Mammary epithelial cell (primary cell): Measurements from ENCODE around the gene SNX21.

Experiments used
- CTCF ChIP-seq, 2 donors: IDR thresholded peaks in 1 of 2; conservative IDR thresholded peaks in 1 of 2; 2 replicates each; pipeline ENCODE4 v1.5.1; 2011 to 2012; ENCODE audit warnings: inconsistent platforms in 2 of 2, low read length in 2 of 2, mild to moderate bottlenecking in 2 of 2, control low read depth in 1 of 2, low read depth in 1 of 2; ENCODE audit not compliant: insufficient read depth in 1 of 2; ENCODE audit errors: extremely low read depth in 1 of 2
- EZH2 ChIP-seq: IDR thresholded peaks from 2 replicates; pipeline ENCODE4 v1.6.1; 2012; ENCODE audit warnings: low read length, inconsistent platforms, borderline replicate concordance

- TF ChIP-seq CTCF (conservative IDR thresholded peaks at IDR 0.05 in 1 of 2, IDR thresholded peaks at IDR 0.05 in 1 of 2; ENCODE audit: extremely low read depth in 1 of 2, insufficient read depth in 1 of 2, low read depth in 1 of 2, low read length in 2 of 2) (no peak), EZH2 (no peak)
Observed at GRCh38 chr20:45883100-45883469, 49.5 kb downstream of the SNX21 start.
